Stimulated activated CD4-positive, alpha-beta T cell treated with anti-CD3 and anti-CD28 coated beads, Interleukin-15, amount 100 ng/mL, for 48 hours (primary cell): Measurements from ENCODE around the gene ATF6B.
A peak's percentile ranks its signal among the peaks of the same experiment; 100 is the strongest.
"Not testable (repeated sequence)": the region's sequence is repeated elsewhere in the genome, so short reads cannot be mapped to it uniquely, and the experiment has no call there.

Experiments used
- DNase-seq, 2 donors: peaks; one replicate each; pipeline ENCODE4 v3.0.0-alpha.2; 2020; ENCODE audit warnings: low read depth in 2 of 2

The ATF6B gene

DNA sequence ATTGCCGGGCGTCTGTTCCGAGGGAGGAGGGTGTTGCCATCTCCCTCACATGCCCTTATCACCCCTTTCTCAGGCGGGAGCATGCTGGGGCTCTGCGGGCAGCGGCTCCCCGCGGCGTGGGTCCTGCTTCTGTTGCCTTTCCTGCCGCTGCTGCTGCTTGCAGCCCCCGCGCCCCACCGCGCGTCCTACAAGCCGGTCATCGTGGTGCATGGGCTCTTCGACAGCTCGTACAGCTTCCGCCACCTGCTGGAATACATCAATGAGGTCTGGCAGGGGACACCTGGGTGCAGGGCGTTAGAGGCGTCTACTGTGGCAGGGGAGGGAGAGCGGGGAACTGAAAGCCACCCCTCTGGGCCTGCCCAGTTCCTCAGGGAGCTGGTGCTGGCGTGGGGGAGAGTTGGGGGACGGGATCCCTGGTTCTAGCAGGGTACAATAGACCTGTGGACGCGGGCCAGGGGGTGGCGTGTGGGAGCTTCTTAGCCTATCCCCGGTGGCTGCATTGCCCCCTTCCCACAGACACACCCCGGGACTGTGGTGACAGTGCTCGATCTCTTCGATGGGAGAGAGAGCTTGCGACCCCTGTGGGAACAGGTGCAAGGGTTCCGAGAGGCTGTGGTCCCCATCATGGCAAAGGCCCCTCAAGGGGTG lies 26.6 kb upstream of the ATF6B start:
- peak; percentile 41 to 49 for DNase-seq

DNA sequence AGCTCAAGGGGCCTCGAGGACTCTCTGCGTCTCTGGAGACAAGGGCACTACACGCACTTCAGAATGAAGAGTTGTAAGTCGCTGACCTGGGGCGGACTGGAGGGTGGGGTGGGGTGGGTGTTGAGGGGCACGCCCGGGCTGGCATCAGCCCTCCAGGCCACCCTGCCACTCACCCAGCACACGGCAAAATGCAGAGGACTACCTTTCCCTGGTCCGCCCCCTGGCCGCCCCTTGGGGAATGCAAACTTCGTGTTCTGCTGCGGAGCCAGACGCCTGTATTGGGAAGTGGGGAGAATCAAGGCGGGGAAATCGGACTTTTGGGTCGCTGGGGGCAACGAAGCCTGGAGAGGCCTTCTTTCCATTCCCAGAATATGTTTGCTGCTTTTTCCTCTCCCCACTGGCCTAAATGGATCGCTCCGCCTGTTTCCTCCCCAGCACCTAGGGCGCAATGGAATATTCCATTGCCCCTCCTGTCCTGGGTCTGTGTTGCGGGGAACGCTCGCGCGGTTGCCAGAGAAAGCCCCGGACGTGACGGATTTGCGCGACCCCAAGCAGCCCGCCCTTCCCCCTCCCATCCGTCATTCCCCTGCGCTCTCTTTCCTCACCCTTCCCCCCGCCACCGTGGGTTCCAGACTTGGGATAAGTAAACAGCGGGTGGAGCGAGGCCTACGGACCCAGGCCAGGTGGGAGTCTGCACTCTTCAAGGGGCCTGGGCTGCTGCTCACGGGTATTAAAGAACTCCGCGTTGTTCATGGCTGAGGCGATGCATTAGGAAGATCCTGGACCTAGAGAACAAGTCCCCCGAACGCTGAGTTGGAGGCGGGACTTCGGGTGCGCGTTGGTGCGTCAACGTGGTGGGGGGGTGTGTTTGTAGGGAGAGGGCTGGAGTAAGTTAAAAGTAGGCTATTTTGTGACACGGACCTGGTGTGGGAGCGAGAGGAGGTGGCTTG lies 25.8 kb upstream of the ATF6B start, which contains the start of gene PPT2:
Gene PPT2 (plus strand): TSS at position 578 of the 950 bp plus-strand sequence. CDS start 454 bp downstream, outside the sequence.
- peak; percentile 65 to 68 for DNase-seq

DNA sequence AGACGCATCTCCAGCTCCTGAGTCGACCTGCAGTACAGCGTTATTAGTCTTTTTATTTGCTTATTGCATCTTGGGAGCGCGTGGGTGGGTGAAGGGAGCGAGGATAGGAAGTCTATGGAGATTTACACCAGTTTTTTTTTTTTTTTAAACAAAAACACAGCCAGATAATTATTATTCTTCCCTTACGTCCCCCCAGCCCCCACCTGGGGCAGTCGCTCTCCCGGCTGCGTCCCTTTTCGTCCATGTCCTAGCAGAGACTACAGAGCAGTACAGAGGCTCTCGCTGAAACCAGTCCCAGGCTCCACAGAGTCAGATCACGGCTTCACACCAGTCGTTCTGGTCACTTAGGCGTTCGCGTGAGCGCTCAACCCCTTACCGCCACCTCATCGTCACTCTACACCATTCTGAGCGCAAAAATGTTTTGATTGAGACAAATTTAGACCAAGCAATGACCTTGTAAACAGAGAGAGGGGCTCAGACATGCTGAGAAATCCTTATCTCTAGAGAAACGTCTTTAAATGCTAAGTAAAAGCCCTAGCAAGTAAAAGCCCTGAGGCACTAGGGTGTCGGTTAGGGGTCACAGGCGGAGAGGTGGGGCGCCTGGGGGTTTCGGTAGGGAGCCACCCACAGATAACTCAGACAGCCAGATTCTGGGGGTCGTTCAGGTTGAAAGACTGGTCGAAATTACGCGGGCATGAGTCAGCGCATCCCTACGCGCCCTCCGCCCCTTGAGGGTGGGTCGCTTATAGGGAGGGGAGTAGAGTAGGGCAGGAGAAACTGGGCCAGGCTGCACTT lies 24.9 kb upstream of the ATF6B start:
- no peak for DNase-seq

DNA sequence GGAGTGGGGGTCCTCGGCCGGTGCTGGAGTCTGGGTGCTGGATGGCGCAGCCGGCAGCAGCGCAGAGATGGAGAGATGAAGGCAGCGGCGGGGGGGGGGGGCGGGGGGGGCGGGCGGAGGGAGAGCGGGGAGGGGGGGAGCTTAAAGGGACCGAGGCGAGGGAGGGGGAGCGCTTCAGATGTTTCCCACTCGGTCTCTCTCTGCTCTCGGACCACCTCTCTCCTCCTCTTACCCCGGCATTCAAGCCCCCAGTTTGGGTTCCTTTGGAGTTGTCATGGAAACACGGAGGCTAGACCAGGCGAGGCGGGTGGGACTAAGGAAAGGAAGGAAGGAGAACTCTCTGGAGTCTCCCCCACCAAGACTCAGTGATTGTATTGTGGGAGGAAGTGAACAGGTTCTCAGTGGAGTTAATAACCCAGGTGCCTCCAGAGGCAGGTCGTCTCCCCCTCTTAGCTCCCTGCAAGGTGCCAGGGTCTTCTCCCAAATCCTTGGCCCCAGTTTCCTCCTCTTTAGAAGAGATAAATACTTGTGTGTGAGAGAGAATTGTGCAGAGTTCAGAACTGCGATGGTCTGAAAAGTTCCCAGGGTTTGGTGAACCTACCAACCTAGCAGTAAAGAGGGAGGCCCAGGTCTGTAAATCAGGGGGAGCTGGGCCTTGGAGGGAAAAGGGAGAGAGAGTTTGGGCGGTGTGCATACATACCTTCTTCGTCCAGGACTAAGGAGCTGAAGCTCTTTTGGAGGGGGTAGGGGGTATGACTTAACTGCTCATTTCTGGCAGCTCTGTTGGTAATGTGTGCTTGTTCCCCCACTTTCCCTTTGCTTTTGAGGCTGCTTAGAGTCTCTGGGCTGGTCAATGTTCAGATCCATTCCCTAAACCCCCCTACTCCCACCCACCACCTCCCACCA lies 24.1 kb upstream of the ATF6B start, which contains the start of gene PRRT1:
Gene PRRT1 (minus strand): TSS at position 77 of the 906 bp plus-strand sequence. CDS start 112 bp downstream, outside the sequence.
- DNase-seq: no peak

DNA sequence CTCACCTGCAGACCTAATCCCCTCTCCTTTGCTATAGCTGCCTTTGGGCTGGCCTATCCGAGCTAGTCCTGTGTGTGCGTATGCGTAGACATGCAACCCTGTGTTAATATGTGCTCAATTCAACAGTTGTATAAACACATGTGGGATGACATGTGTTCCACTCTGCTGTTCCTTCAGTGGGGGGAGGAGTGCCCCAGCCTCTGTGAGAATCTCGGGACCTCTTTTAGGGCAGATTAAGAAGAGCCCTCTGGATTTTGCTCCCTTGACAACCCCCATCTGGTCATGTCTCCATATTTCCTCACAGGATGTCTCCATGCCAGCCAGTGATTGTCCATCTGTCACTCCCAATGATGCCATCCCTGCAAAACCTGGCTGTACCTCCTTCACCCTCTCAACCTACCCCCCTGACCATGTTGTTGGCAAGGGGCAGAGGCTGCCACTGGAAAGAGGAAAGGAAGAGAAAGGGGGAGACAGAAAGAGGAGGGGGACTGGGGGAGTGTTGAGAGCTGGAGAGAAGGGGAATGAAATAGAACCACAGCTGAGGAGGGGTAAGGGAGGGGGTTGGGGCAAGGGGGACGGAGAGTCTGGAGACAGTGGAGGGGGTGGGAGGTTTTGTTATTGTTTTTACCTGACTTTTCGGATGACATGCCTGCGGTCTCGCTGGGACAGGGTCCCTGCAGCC lies 23.3 kb upstream of the ATF6B start:
- no peak for DNase-seq

DNA sequence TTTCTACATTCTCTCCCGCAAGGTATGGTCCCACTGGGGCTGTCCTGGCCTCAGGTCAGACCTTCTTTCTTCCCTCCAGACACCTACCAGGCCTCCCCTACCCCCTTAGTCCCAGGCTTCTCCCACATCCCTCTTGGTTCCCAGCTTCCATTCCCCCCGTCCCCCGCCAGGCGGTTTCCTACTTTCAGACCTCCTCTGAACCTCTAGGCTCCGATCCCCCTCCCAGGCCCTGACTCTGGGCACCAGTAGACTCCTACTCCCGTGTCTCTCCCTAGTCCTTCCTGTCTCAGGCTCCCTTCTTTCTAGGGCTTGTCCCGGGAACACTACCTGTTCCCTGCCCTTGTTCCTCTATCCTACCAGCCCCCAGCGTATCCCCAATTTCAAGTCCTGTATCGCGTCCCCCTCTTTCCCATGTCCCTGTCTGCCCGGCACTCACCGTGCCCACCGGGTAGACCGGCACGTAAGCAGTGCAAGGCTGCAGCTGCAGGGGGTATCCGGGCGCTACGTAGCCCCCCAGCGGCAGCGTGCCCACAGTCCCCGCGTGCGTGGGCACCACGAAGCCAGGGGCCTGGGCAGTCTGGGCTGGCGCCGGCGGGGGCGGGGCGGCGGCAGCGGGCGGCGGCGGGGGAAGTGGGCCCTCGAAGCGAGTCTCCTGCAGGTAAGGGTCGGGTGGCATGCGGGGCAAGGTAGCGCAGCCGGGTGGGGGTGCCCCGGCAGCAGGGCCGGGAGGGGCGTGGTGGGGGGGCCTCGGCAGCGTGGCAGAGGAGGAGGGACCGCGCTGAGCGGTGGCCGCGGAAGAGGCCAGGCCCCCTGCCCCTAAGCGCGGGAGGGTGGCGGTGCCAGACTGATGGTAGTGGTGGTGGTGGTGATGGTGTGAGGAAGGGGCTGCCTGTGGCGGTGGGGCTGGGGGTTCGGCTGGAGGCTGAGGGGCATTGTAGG lies 22.2 kb upstream of the ATF6B start:
- DNase-seq: no peak

DNA sequence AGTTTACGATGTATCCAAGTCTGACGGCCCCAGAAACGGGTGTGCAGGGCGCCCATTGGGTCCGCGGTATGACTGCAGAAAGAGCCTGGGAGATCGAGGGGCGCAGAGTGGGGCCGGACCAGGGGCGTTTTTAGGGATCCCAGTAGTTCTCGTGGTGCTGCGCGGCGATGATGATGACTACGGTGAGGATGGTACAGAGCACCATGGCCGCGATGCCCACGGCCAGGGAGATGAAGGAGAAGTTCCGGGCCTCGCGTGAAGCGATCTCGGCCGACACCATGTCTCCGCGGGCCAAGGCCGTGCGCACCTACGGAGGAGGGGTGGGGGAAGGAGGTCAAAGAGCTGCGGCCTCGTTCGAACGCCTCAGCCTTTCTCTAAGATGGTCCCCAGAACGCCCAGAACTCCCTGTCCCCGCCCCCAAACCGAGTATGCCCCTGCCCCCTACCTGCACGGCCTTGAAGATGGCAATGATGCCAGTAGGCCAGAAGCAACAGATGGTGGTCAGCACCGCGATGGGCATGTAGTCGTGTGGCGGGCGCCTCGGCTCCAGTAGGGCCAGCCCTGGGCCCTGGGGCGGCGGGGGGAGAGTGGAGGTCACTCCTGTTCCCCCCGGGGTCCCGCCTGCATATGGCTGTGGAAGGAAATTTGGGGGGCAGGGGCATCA lies 21.2 kb upstream of the ATF6B start:
- DNase-seq: no peak

DNA sequence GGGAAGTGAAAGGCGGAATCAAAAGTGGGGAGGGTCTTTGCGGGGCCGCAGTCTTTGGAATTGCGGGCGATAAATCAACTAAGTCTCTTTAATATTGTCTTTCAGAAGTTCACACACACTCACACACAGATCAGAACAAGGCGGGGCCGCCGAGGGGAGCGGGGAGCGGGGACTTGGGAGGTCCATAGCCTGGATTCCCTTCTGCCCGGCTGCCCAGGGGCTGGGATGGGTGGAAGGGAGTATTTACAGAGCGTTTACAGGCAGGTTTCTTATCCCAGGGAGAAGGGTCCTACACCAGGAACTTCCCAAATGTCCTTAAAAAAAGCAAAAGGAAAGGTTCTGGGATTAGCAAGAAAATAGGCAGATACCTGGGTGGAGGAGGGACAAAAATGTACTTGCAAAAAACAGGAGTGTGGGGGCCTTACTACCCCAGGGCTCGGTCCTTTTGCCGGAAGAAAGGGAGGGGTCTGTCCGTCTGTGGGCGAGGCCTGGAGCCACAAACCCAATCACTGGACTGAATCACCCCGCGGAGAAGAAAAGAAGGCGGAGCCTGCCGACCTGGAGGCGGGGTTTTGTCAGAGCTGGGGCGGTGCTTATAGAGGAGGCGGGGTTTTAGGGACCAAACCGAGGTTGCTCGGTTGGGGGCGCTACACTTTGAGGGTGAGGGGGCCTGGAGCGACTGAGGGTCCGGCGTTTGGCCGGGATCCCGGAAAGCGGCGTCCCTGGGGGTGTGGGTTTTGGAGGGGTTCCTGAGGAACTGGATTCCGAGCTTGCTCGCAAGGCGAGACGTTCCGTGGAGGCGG lies 20.4 kb upstream of the ATF6B start:
- DNase-seq: peak; percentile 70 to 79

DNA sequence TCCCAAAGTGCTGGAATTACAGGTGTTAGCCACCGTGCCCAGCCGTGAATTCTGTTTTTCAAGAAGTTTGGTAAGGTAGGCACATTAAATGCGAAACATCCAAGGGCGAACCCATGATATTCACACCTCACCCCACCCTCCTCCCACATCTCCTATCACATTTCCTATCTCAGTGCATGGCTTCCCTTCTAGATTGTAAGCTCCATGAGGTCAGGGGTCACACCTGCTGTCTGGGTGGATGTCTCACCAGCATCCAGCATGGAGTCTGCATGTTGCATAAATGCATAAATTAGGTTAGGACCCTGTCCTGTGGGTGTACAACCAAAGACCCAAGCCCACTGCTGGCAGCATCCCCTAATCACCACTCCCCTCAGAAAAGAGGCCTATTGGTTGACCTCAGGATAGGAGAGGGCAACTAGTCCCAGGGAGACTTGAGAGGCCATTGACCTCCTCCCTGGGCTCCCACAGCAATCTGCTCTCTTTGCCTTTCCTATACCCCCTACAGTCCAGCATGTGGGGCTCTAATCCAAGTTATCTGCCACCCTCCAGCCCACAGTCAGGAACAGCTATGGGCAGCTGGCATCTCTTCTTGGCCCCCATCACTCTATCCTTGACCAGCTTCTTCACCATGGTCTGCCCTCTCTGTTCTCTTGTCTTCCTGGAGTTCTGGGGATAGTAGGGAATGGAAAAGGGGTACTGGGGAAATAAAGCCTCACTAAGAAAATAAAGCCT lies 19.5 kb upstream of the ATF6B start:
- no peak for DNase-seq

DNA sequence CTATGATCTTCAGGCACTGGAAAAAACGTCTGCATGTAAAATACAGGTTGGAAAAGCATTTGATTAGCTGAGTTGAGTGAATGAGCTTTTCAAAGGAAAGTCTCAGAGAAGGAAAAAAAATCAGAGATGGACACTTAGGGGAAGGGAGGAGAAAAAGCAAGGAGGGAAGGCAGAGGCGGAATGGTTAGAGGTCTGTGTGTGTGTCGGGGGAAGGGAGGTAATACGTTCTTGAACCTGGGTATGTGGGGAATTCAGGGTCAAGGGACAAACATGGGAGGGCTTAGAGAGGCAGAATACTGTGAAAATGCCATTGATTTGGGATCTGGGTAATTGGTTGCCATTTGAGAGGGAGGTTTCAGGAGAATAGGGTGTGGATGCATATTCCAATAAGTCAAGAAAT lies 18.6 kb upstream of the ATF6B start:
- no peak for DNase-seq

DNA sequence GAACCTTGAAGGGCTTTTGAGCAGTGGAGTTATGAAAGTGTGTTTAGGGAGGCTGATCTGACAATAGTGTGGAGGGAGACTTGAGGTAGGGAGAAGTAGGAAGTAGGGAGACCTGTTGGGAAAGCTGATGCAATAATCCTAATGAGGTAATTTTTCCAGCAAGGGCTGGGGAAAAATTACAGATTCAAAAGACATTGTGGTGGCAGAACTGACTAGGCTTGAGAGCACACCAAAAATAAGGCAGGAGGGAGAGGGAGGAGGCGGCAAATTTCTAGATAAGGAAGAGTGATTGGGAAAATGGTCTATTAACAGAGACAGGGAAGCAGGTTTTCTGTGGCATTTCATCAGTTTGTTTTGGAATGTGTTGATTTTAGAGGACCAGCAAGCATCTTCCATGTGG lies 18.2 kb upstream of the ATF6B start:
- no peak for DNase-seq

DNA sequence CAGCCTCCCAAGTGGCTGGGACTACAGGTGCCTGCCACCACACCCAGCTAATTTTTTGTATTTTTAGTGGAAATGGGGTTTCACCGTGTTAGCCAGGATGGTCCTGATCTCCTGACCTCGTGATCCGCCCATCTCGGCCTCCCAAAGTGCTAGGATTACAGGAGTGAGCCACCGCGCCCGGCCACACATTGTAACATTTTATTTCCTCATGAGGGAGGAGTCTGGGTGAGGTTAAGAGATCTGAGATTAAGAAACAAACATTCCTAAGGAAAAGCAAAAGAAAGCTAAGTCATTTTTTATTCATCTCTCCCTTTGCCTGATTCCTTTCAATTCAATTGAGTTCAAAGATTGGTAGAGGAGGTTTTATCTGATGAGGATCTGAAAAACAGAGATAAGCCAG lies 16.2 kb upstream of the ATF6B start:
- DNase-seq: not testable (repeated sequence)

DNA sequence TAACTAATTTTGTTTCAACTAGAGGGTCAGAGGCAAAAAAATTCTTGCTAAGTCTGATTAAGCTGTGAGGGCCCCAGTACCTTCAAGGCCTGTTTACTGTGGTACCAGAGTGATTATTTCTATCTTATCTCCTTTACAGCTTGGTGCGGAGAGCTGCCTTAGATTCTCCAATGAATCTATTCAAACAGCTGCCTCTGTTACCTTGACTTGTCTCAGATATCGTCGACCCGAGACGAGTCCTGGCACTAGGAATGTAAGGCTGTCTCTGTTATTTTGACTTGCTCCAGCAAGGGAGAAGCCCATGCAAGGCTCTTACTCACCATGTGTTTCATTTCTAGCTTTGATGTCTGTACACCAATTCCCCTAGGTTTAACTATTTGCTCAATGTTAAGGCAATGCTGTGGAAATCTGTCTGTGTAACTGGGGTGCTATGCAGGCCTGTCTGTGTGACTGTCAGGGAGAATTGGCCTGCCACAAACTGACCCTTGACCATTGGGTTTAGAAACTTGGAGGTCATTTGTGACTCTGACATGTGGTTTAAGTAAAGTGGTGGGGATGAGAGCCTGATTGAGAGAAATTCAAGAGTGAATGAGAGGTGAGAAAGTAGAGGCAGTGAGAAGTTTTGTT lies 12.5 kb upstream of the ATF6B start:
- no peak for DNase-seq

DNA sequence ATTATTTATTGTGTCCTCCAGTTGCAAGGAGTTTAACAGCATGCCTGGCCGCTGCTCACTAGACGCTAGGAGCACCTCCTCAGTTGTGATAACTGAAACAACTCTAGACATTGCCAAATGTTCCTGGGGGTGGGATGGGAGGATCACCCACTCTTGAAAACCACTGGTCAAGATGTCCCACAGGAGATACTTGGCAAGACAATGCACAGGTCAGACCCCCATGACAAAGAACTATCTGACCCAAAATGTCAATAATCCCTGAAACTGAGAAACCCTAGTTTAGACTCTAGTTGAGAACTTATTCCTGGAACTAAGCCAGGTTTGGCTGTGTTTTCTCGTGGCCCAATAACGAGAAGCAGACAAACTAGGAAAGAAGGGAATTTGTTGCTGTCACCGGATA lies 11.5 kb upstream of the ATF6B start:
- DNase-seq: no peak

DNA sequence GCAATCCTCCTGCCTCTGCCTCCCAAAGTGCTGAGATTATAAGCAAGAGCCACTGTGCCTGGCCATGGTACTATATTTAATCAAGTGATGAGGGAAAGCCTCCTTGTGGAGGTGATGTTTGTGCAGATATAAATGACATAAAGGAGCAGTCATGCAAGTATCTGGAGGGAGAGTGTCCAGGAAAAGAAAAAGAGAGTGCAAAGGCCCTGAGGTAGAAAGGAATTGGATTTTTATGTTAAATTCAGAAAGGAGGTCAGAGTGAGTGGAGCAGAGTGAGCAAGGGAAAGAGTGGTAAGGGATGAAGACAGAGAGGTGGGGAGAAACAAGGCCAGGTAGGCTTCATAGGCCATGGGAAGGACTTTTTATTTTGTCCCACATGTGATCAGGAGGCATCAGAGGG lies 9.4 kb upstream of the ATF6B start:
- no peak for DNase-seq

DNA sequence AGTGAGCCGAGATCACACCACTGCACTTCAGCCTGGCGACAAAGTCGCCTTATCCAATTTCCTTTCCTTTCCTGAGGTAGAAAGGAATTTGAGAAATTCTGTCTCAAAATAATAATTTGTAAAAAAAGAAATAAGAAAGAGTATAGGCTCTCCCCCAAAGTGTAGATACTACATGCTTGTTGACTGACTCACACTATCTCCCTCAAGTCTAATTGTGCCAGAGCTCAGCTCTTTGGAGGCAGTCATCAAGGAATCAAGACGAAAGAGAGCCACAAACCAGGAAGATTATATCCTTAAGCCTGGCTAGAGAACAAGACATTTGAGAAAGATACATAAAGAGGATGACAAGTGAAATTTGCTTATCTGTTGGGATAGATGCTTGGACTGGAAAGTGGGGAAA lies 5.7 kb upstream of the ATF6B start:
- DNase-seq: no peak

DNA sequence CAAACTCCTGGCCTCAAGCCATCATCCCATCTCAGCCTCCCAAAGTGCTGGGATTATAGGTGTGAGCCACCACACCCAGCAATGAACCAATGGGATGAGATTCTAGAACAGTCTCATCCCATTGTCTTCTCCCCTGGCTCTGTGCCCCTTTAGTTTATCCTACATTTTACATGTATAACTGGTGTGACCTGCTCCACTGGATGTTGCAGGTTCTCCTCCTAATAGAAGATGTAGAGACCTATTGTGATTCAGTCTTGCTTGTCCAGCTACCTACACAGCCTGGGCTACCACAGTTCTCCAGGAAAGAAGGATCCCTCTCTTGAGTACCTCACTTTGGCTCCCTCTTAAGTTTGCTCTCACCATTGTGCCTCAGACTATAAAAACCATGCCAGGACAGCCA lies 4.1 kb upstream of the ATF6B start:
- no peak for DNase-seq
